Naive thymus-derived CD4-positive, alpha-beta T cell (primary cell): ENCODE data around the gene PTBP2. TPM values are rescaled to one million over a fixed set of nuclear protein-coding genes. Genes with fewer than 3 reads are reported as not detected.

Experiments used
- ATAC-seq: fragments of 150-1000 bp; cut with Tn5 transposase; 2 replicates; pipeline ENCODE4 v1.10.0; 2021; ENCODE audit warnings: mild to moderate bottlenecking, moderate library complexity
- CTCF ChIA-PET: fragments of 350-600 bp; sonication (Branson Sonifier 250); formaldehyde crosslinking; loops from one replicate; lab custom pipeline; 2021; ENCODE audit warnings: antibody characterized with exemption; lab: Charles Lee
- POLR2A ChIA-PET: fragments of 350-600 bp; sonication (Branson Sonifier 250); formaldehyde crosslinking; loops from one replicate; lab custom pipeline; 2021; ENCODE audit warnings: antibody characterized with exemption, inconsistent platforms; lab: Charles Lee
- DNase-seq, 9 donors: peaks; one replicate each; pipeline versions ENCODE4 v3.0.0 to v3.0.0-alpha.2; 2020 to 2022; ENCODE audit warnings: mixed read lengths in 1 of 9
- H3K27ac ChIP-seq: one replicate; pipeline ENCODE4 v1.7.0; 2013; ENCODE audit warnings: mild to moderate bottlenecking, low read depth, low read length, moderate library complexity
- H3K27me3 ChIP-seq, 2 donors: one replicate each; pipeline ENCODE4 v1.7.0; 2013; ENCODE audit warnings: low read length in 2 of 2, mild to moderate bottlenecking in 2 of 2, moderate library complexity in 2 of 2; ENCODE audit not compliant: control insufficient read depth in 2 of 2, insufficient read depth in 2 of 2
- H3K36me3 ChIP-seq, 3 experiments: 1 replicate in 2 of 3; 2 replicates in 1 of 3; pipeline ENCODE4 v1.7.0; 2013; ENCODE audit warnings: low read length in 3 of 3, mild to moderate bottlenecking in 3 of 3, moderate library complexity in 1 of 3; ENCODE audit not compliant: insufficient read depth in 3 of 3, control insufficient read depth in 2 of 3
- H3K4me1 ChIP-seq, 2 donors: one replicate each; pipeline ENCODE4 v1.7.0; 2013; ENCODE audit warnings: low read length in 2 of 2, mild to moderate bottlenecking in 2 of 2, moderate library complexity in 1 of 2; ENCODE audit not compliant: control insufficient read depth in 2 of 2, insufficient read depth in 2 of 2
- H3K4me3 ChIP-seq: 2 replicates; pipeline ENCODE4 v1.7.0; 2013; ENCODE audit warnings: mild to moderate bottlenecking, low read length
- H3K9me3 ChIP-seq, 3 experiments: 1 replicate in 2 of 3; 2 replicates in 1 of 3; pipeline ENCODE4 v1.7.0; 2013; ENCODE audit warnings: low read length in 3 of 3; ENCODE audit not compliant: control insufficient read depth in 2 of 3
- H3K27ac Mint-ChIP-seq, 9 donors: one replicate each; pipeline ENCODE4 v1.8.0; 2020 to 2022; ENCODE audit warnings: mixed read lengths in 9 of 9, mild to moderate bottlenecking in 8 of 9, moderate library complexity in 5 of 9, inconsistent platforms in 2 of 9
- H3K27me3 Mint-ChIP-seq, 5 donors: one replicate each; pipeline ENCODE4 v1.8.0; 2021 to 2022; ENCODE audit warnings: mixed read lengths in 5 of 5, mild to moderate bottlenecking in 1 of 5
- H3K36me3 Mint-ChIP-seq, 5 donors: one replicate each; pipeline ENCODE4 v1.8.0; 2020 to 2022; ENCODE audit warnings: mixed read lengths in 5 of 5, mild to moderate bottlenecking in 3 of 5, inconsistent platforms in 1 of 5
- H3K4me1 Mint-ChIP-seq, 7 donors: one replicate each; pipeline ENCODE4 v1.8.0; 2020 to 2022; ENCODE audit warnings: mixed read lengths in 7 of 7, mild to moderate bottlenecking in 3 of 7, inconsistent platforms in 1 of 7
- H3K4me3 Mint-ChIP-seq, 10 donors: one replicate each; pipeline ENCODE4 v1.8.0; 2020 to 2022; ENCODE audit warnings: mild to moderate bottlenecking in 10 of 10, mixed read lengths in 10 of 10, moderate library complexity in 6 of 10, inconsistent platforms in 2 of 10
- H3K9me3 Mint-ChIP-seq, 11 donors: one replicate each; pipeline ENCODE4 v1.8.0; 2020 to 2022; ENCODE audit warnings: mixed read lengths in 11 of 11, mild to moderate bottlenecking in 4 of 11, inconsistent platforms in 1 of 11, moderate library complexity in 1 of 11
- intact Hi-C, 2 donors: fragments of 100-400 bp; cut with micrococcal nuclease; formaldehyde crosslinking; loops; one replicate each; pipeline ENCODE4 v1.15.1; 2023
- polyA plus RNA-seq, 2 donors: library from polyadenylated mRNA; unstranded; fragments of 300-500 nt; fragmentation: Illumina TruSeq; gene quantifications; one replicate each; pipeline ENCODE4 v1.2.3, GENCODE V29; 2021
- total RNA-seq, 6 experiments: library from RNA in 5 of 6; stranded (reverse) in 5 of 6; gene quantifications; 1 replicate in 5 of 6; 2 replicates in 1 of 6; pipeline ENCODE4 v1.2.3 and lab custom pipeline; 2021 to 2026

PTBP2 gene
- total and polyA plus RNA-seq, 7 experiments from 2014 or later = 2.8 to 32.6 (median 23.4) TPM

DNA sequence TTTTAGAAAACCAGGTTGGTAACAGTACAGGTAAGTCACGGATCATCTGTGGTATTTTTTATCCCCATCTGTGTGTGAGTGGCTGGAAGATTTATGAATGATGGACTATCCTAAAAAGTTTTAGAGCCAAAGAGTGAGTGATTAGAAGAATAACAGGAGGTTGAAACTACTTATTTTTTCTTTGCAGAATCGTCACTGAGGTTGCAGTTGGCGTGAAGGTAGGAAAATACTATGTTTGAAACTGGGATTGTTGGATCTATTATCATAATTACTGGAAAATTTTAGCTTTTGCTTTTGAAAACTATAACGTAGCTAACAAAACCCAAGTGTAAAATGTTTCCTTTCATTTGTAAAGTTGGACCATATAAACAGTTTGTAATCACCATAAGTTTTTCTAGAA, 1.8 kb downstream of the PTBP2 start:
- intact Hi-C loops = loop anchor here (2.0 to 10.0 kb wide), 9 partner anchors 21 to 1681 kb away; partner anchors contain the start of genes DPYD (in 2 of the 2), ALG14 (in 1 of the 2) and RWDD3 (in 1 of the 2)
- peaks cover 0 to 25% (median 24%) of the 10 kb centered on the region in 5 donors for H3K36me3 Mint-ChIP-seq
- peak overlapping the region; percentile 83 to 97 (median 95) for H3K27ac Mint-ChIP-seq
- Histone ChIP-seq H3K9me3 (no peaks in the 10 kb centered on the region), H3K36me3 (peaks cover 0 to 15% (median 0%) of the 10 kb centered on the region in 3 experiments), H3K27ac (peak overlapping the region; percentile 84), H3K4me1 (peaks cover 12 to 14% of the 10 kb centered on the region in 2 donors), H3K4me3 (peak overlapping the region; percentile 89), H3K27me3 (no peaks in the 10 kb centered on the region)
- no peak for DNase-seq
- ATAC-seq = no peak
- peaks cover 30 to 53% (median 46%) of the 10 kb centered on the region in 7 donors for H3K4me1 Mint-ChIP-seq
- H3K9me3 Mint-ChIP-seq = peaks cover 0 to 4% (median 0%) of the 10 kb centered on the region in 11 donors
- H3K4me3 Mint-ChIP-seq = peak overlapping the region; percentile 88 to 99 (median 97)
- ChIA-PET POLR2A (no interaction called here), CTCF (no interaction called here)
- peaks cover 0 to 7% (median 0%) of the 10 kb centered on the region in 5 donors for H3K27me3 Mint-ChIP-seq

DNA sequence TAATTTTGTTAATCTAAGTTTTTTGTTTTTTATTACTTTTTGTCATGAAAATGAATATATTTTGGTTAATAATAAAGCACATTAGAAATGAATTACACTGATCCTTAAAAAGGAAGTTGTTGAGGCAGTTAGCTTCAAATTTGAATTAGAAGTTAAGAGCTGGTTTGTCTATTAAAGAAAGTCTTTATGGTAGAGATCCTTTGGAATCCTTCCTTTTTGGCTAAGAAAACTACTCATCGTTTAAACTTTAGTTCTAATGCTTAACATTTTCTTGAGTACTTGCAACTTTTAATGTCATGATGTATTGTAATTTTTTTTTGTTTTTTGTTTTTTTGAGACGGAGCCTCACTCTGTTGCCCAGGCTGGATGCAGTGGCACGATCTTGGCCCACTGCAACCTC, 2.4 kb downstream of the PTBP2 start:
- Mint-ChIP-seq H3K4me3 (peak overlapping the region in 5 of 10 donors; percentile 10 to 94 (median 60)), H3K36me3 (peaks cover 0 to 28% (median 27%) of the 10 kb centered on the region in 5 donors), H3K27ac (peak overlapping the region in 1 of 9 donors; percentile 84), H3K4me1 (peaks cover 33 to 56% (median 50%) of the 10 kb centered on the region in 7 donors), H3K9me3 (peaks cover 0 to 4% (median 0%) of the 10 kb centered on the region in 11 donors), H3K27me3 (peaks cover 0 to 7% (median 0%) of the 10 kb centered on the region in 5 donors)
- H3K4me1 ChIP-seq = peaks cover 13 to 14% of the 10 kb centered on the region in 2 donors
- ChIA-PET CTCF (no interaction called here), POLR2A (interaction anchor here (0.7 kb wide), 1 partner anchor 10 kb away, joined by 3 read pairs; no protein-coding TSS in a partner anchor)
- H3K27me3 ChIP-seq = no peaks in the 10 kb centered on the region
- H3K36me3 ChIP-seq = peaks cover 0 to 17% (median 0%) of the 10 kb centered on the region in 3 experiments
- ATAC-seq (no peak), DNase-seq (no peak)
- intact Hi-C loops = loop anchor here (2.0 to 10.0 kb wide), 9 partner anchors 21 to 1681 kb away; partner anchors contain the start of genes DPYD (in 2 of the 2), ALG14 (in 1 of the 2) and RWDD3 (in 1 of the 2)
- no peak overlapping the region for H3K27ac ChIP-seq
- H3K9me3 ChIP-seq = no peaks in the 10 kb centered on the region
- peak overlapping the region; percentile 89 for H3K4me3 ChIP-seq

DNA sequence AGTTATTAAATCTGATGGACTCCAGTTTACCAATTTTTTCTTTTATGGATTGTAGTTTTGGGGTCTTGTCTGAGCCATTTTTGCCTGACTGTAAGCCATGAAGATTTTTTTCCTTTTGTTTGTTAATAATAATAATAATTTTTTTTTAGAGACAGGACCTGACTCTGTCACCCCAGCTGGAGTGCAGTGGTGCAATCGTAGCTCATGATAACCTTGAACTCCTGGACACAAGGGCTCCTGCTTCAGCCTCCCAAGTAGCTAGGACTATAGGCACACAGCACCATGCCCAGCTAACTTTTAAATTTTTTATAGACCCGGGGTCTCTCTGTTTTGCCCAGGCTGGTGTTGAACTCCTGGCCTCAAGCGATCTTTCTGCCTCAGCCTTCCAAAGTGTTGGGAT, 6.3 kb downstream of the PTBP2 start:
- ChIA-PET CTCF (no interaction called here), POLR2A (no interaction called here)
- Mint-ChIP-seq H3K36me3 (peaks cover 3 to 51% (median 42%) of the 10 kb centered on the region in 5 donors), H3K9me3 (peaks cover 0 to 9% (median 0%) of the 10 kb centered on the region in 11 donors), H3K4me1 (peaks cover 41 to 77% (median 67%) of the 10 kb centered on the region in 7 donors), H3K27me3 (no peaks in the 10 kb centered on the region), H3K4me3 (peak overlapping the region in 5 of 10 donors; percentile 41 to 60 (median 52)), H3K27ac (peak overlapping the region in 1 of 9 donors; percentile 6)
- Histone ChIP-seq H3K4me3 (no peak overlapping the region), H3K36me3 (peaks cover 0 to 8% (median 0%) of the 10 kb centered on the region in 3 experiments), H3K27ac (no peak overlapping the region), H3K4me1 (peaks cover 10 to 12% of the 10 kb centered on the region in 2 donors), H3K27me3 (no peaks in the 10 kb centered on the region), H3K9me3 (no peaks in the 10 kb centered on the region)
- DNase-seq (no peak), ATAC-seq (no peak)
- intact Hi-C loops = loop anchor here in 1 of 2 donors (10.0 kb wide), 2 partner anchors 1327 to 1677 kb away; no protein-coding TSS in a partner anchor

DNA sequence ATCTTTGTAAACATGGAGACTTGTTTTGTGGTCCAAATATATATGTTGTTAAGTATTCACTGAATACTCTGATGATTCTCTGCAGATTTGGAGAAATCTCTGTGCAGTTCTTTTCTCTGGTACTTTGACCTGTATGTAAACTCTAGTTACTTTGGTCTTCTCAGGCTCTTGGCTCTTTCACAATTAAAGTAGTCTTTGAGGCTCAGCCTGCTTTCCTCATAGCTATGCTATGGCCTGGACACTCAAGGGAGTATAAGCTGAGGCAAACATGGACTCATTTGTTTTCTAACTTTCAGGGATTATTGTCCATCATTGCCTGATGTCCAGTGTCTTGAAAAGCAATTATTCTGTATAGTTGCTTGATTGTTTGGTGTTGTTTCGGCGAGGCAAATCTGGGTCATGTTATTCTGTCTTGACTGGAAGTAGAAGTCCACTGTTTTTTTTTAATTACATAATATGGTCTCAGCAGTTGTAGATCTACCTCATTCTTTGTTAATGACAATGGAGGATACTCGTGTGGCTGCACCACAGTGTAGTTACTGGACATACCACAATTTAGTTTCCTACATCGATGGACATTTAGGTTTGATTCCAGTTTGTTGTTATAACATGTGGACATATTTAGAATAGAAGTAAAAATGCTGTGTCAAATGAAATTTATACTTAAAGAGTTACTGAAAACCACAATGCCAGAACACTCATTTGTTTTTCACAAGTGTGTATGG, 9.2 kb downstream of the PTBP2 start:
- Mint-ChIP-seq H3K36me3 (peaks cover 21 to 69% (median 49%) of the 10 kb centered on the region in 5 donors), H3K27me3 (no peaks in the 10 kb centered on the region), H3K27ac (peak overlapping the region in 1 of 9 donors; percentile 19), H3K4me1 (peaks cover 32 to 74% (median 68%) of the 10 kb centered on the region in 7 donors), H3K9me3 (peaks cover 0 to 7% (median 0%) of the 10 kb centered on the region in 11 donors), H3K4me3 (peak overlapping the region in 7 of 10 donors; percentile 12 to 61 (median 36))
- Histone ChIP-seq H3K27me3 (no peaks in the 10 kb centered on the region), H3K36me3 (peaks cover 0 to 24% (median 0%) of the 10 kb centered on the region in 3 experiments), H3K4me1 (peaks cover 3% of the 10 kb centered on the region in 2 donors), H3K9me3 (no peaks in the 10 kb centered on the region), H3K4me3 (no peak overlapping the region), H3K27ac (no peak overlapping the region)
- CTCF ChIA-PET = no interaction called here
- POLR2A ChIA-PET = no interaction called here
- ATAC-seq (no peak), DNase-seq (no peak)
- intact Hi-C loops = no loop called here

DNA sequence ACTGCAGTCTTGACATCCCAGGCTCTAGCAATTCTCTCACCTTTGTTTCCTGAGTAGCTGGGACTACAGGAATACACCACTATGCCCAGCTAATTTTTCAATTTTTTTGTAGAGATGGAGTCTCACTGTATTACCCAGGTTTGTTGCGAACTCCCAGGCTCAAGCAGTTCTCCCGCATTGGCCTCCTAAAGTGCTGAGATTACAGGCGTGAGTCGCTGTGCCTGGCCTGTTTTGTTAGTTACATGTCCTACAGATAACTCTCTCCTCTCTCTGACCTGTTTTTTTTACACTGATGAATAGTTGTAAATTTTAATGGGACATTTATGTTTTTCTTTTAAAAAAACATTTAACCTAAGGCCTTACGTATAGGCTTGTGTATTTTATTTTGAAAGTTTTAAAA, 19.8 kb downstream of the PTBP2 start:
- Histone ChIP-seq H3K27ac (no peak overlapping the region), H3K27me3 (no peaks in the 10 kb centered on the region), H3K9me3 (no peaks in the 10 kb centered on the region), H3K4me1 (no peaks in the 10 kb centered on the region), H3K36me3 (peaks cover 0 to 10% (median 0%) of the 10 kb centered on the region in 3 experiments), H3K4me3 (no peak overlapping the region)
- CTCF ChIA-PET = no interaction called here
- Mint-ChIP-seq H3K27ac (no peak overlapping the region), H3K27me3 (no peaks in the 10 kb centered on the region), H3K4me3 (peak overlapping the region in 1 of 10 donors; percentile 1), H3K4me1 (peaks cover 11 to 74% (median 55%) of the 10 kb centered on the region in 7 donors), H3K36me3 (peaks cover 0 to 33% (median 19%) of the 10 kb centered on the region in 5 donors), H3K9me3 (no peaks in the 10 kb centered on the region)
- intact Hi-C loops = no loop called here
- ATAC-seq = no peak
- no peak for DNase-seq
- POLR2A ChIA-PET = no interaction called here

DNA sequence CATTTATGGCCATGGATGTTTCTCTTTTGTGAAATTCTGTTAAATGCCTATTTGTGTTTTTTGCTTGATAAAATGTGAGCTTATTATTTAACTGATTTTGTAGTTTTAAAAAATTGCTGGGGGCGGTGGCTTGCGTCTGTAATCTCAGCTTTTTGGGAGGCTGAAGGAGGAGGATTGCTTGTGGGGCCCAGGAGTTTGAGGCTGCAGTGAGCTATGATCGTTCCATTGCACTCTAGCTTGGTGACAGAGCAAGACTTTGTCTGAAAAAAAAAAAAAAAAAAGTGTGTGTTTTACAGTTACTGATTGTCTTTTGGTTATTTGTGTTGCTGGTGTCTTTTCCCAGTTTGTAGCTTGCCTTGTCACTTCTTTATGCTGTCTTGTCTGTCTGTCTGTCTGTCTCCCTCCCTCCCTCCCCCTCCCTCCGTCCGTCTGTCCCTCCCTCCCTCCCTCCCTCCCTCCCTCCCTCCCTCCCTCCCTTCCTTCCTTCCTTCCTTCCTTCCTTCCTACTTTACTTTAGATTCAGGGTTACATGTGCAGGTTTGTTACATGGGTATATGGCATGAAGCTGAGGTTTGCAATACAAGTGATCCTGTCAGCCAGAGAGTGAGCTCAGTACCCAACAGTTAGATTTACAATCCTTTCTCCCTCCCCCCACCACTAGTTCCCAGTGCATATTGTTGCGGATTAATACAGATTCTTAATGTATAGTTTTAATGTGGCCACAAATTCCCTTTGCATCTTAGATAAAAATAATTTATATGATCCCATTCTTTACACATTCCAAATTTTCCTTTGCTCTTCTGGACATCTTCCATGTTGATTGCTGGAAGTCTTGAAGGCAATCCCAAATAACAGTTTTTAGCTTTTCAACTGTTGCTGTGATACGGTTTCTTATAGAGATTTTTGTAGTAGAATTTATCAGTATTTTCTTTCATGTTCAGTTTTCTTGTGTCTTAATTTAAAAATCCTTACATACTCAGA, 25.1 kb downstream of the PTBP2 start:
- H3K4me3 ChIP-seq = no peak overlapping the region
- ChIA-PET POLR2A (no interaction called here), CTCF (no interaction called here)
- Mint-ChIP-seq H3K4me3 (peak overlapping the region in 6 of 10 donors; percentile 23 to 45 (median 26)), H3K36me3 (peaks cover 0 to 38% (median 14%) of the 10 kb centered on the region in 5 donors), H3K27me3 (no peaks in the 10 kb centered on the region), H3K27ac (no peak overlapping the region), H3K9me3 (no peaks in the 10 kb centered on the region), H3K4me1 (peaks cover 19 to 78% (median 66%) of the 10 kb centered on the region in 7 donors)
- DNase-seq (no peak), ATAC-seq (no peak)
- H3K27me3 ChIP-seq = no peaks in the 10 kb centered on the region
- H3K27ac ChIP-seq = no peak overlapping the region
- intact Hi-C loops = no loop called here
- no peaks in the 10 kb centered on the region for H3K4me1 ChIP-seq
- H3K9me3 ChIP-seq = no peaks in the 10 kb centered on the region
- H3K36me3 ChIP-seq = peaks cover 0 to under 1% (median 0%) of the 10 kb centered on the region in 3 experiments
